ENCODE data around the gene KLHL14. TPM values are rescaled to one million over a fixed set of nuclear protein-coding genes. Genes with fewer than 3 reads are reported as not detected.
A peak's percentile ranks its signal among the peaks of the same experiment; 100 is the strongest.

KLHL14 gene
- total and polyA plus RNA-seq, 9 donors, result 0.23 to 3.7 (median 1.5) TPM

GRCh38 chr18:32769586-32770053 is 3.2 kb downstream of the KLHL14 start:
- TF ChIP-seq POLR2A (IDR thresholded peaks at IDR 0.05), result no peak
- no peak for TF ChIP-seq EP300 (IDR thresholded peaks at IDR 0.05)
- TF ChIP-seq CTCF (IDR thresholded peaks at IDR 0.05), result no peak
- Histone ChIP-seq H3K27ac (no peak overlapping the region), H3K36me3 (no peaks in the 10 kb centered on the region), H3K4me1 (ENCODE audit: insufficient read depth) (peaks cover 9% of the 10 kb centered on the region), H3K4me3 (no peak overlapping the region), H3K27me3 (no peaks in the 10 kb centered on the region), H3K9me3 (no peaks in the 10 kb centered on the region)
- intact Hi-C loops (cut with DNase I), result no loop called here
- DNase-seq, result peak in 2 of 5 donors; percentile 23 to 38
- WGBS, 3 donors, result 16 to 18% (median 17%) methylated on average over 17 to 31 of the region's 31 CpGs

GRCh38 chr18:32769071-32769585 is 3.7 kb downstream of the KLHL14 start:
- no peaks in the 10 kb centered on the region for H3K36me3 ChIP-seq
- intact Hi-C loops (cut with DNase I), result no loop called here
- H3K27ac ChIP-seq, result no peak overlapping the region
- no peak overlapping the region for H3K4me3 ChIP-seq
- H3K27me3 ChIP-seq, result no peaks in the 10 kb centered on the region
- TF ChIP-seq CTCF (IDR thresholded peaks at IDR 0.05) (no peak), POLR2A (IDR thresholded peaks at IDR 0.05) (no peak), EP300 (IDR thresholded peaks at IDR 0.05) (no peak)
- peaks cover 9% of the 10 kb centered on the region for H3K4me1 ChIP-seq (ENCODE audit: insufficient read depth)
- no peak for DNase-seq
- no peaks in the 10 kb centered on the region for H3K9me3 ChIP-seq
- WGBS, 3 donors, result 66 to 78% (median 66%) methylated on average over 8 of the region's 8 CpGs

GRCh38 chr18:32767400-32767799 is 5.4 kb downstream of the KLHL14 start:
- H3K4me3 ChIP-seq, result no peak overlapping the region
- H3K4me1 ChIP-seq (ENCODE audit: insufficient read depth), result peaks cover 9% of the 10 kb centered on the region
- no peaks in the 10 kb centered on the region for H3K36me3 ChIP-seq
- no peaks in the 10 kb centered on the region for H3K27me3 ChIP-seq
- TF ChIP-seq POLR2A (IDR thresholded peaks at IDR 0.05), result no peak
- TF ChIP-seq CTCF (IDR thresholded peaks at IDR 0.05), result no peak
- no peak for TF ChIP-seq EP300 (IDR thresholded peaks at IDR 0.05)
- DNase-seq, result no peak
- WGBS, 3 donors, result 93 to 95% (median 94%) methylated on average over 3 of the region's 3 CpGs
- no peaks in the 10 kb centered on the region for H3K9me3 ChIP-seq
- no peak overlapping the region for H3K27ac ChIP-seq
- intact Hi-C loops (cut with DNase I), result no loop called here

GRCh38 chr18:32764611-32765244 is 8.1 kb downstream of the KLHL14 start:
- no peak overlapping the region for H3K4me3 ChIP-seq
- no peaks in the 10 kb centered on the region for H3K27me3 ChIP-seq
- H3K36me3 ChIP-seq, result no peaks in the 10 kb centered on the region
- intact Hi-C loops (cut with DNase I), result no loop called here
- no peak overlapping the region for H3K27ac ChIP-seq
- TF ChIP-seq EP300 (IDR thresholded peaks at IDR 0.05) (no peak), CTCF (IDR thresholded peaks at IDR 0.05) (no peak), POLR2A (IDR thresholded peaks at IDR 0.05) (no peak)
- 93 to 96% (median 96%) methylated on average over 3 of the region's 3 CpGs for WGBS, 3 donors
- peaks cover 2% of the 10 kb centered on the region for H3K4me1 ChIP-seq (ENCODE audit: insufficient read depth)
- no peak for DNase-seq
- no peaks in the 10 kb centered on the region for H3K9me3 ChIP-seq

Data from ovary (tissue), 9 donors.